DND-41 (cell line): Measurements from ENCODE around the gene GGTA1.

ENCODE experiments used
- CTCF ChIP-seq: IDR thresholded peaks from 2 replicates; pipeline ENCODE4 v1.5.1; 2012; ENCODE audit warnings: borderline replicate concordance, low read length, moderate library complexity, mild to moderate bottlenecking; ENCODE audit not compliant: poor library complexity, severe bottlenecking; ENCODE audit errors: extremely low read depth
- EZH2 ChIP-seq: IDR thresholded peaks from 3 replicates; pipeline ENCODE4 v1.6.1; 2012; ENCODE audit warnings: borderline replicate concordance, low read depth, mild to moderate bottlenecking, moderate library complexity, low read length, inconsistent platforms; ENCODE audit not compliant: severe bottlenecking

GRCh38 chr9:121476156-121476555, 23.5 kb downstream of the GGTA1 start:
- TF ChIP-seq CTCF (no peak), EZH2 (no peak)
